SU-DHL-6 (cell line): ENCODE data around the gene STAU1.
A peak's percentile ranks its signal among the peaks of the same experiment; 100 is the strongest.
"Not testable (repeated sequence)": the region's sequence is repeated elsewhere in the genome, so short reads cannot be mapped to it uniquely, and the experiment has no call there.

ENCODE experiments used
- H2AFZ ChIP-seq: fragments of 200-600 bp; sonication (generic); 2 replicates; pipeline ENCODE4 v1.6.1; 2014; ENCODE audit warnings: low read depth, mild to moderate bottlenecking, moderate library complexity, mixed read lengths, antibody characterized with exemption, low read length; ENCODE audit not compliant: severe bottlenecking
- H3F3A ChIP-seq: fragments of 200-600 bp; shearing (Covaris generic); 2 replicates; pipeline ENCODE4 v1.6.0; 2016; ENCODE audit warnings: antibody characterized with exemption, mild to moderate bottlenecking; ENCODE audit not compliant: insufficient read depth
- H3K27ac ChIP-seq: fragments of 200-600 bp; sonication (generic); 2 replicates; pipeline ENCODE4 v1.5.1; 2016; ENCODE audit warnings: low read depth, mild to moderate bottlenecking, low read length, moderate library complexity, mixed read lengths
- H3K27me3 ChIP-seq: fragments of 200-600 bp; sonication (generic), shearing (Covaris generic); 2 replicates; pipeline ENCODE4 v1.6.0; 2014; ENCODE audit warnings: mild to moderate bottlenecking, low read length
- H3K36me3 ChIP-seq: fragments of 200-600 bp; sonication (generic); 2 replicates; pipeline ENCODE4 v1.6.1; 2014; ENCODE audit warnings: mild to moderate bottlenecking, low read length, mixed read lengths
- H3K4me2 ChIP-seq: fragments of 300-600, 200-600 bp; shearing (Covaris generic), sonication (generic); 2 replicates; pipeline ENCODE4 v1.6.0; 2014; ENCODE audit warnings: low read length, low read depth, mild to moderate bottlenecking; ENCODE audit not compliant: poor library complexity, severe bottlenecking
- H3K4me3 ChIP-seq: fragments of 200-600 bp; sonication (generic); 2 replicates; pipeline ENCODE4 v1.5.1; 2014; ENCODE audit warnings: antibody characterized with exemption, low read length, mild to moderate bottlenecking, mixed read lengths; ENCODE audit not compliant: insufficient read depth, poor library complexity, severe bottlenecking
- H3K79me2 ChIP-seq: fragments of 200-600 bp; sonication (generic); 2 replicates; pipeline ENCODE4 v1.6.1; 2014; ENCODE audit warnings: mild to moderate bottlenecking, low read length, moderate library complexity; ENCODE audit not compliant: insufficient read depth
- H3K9ac ChIP-seq: fragments of 200-600 bp; sonication (generic); 2 replicates; pipeline ENCODE4 v1.7.0; 2014; ENCODE audit warnings: mild to moderate bottlenecking, low read length
- H3K9me2 ChIP-seq: fragments of 200-600 bp; sonication (generic); replicated peaks from 2 replicates; pipeline ENCODE4 v1.6.1; 2014; ENCODE audit warnings: low read length; ENCODE audit not compliant: insufficient read depth
- H3K9me3 ChIP-seq: fragments of 200-600 bp; sonication (generic); 2 replicates; pipeline ENCODE4 v1.6.1; 2014; ENCODE audit warnings: low read length, mixed read lengths; ENCODE audit not compliant: insufficient read depth
- H4K20me1 ChIP-seq: fragments of 200-600 bp; sonication (generic); 2 replicates; pipeline ENCODE4 v1.6.1; 2014; ENCODE audit warnings: low read depth, mild to moderate bottlenecking, antibody characterized with exemption, low read length, moderate library complexity, mixed read lengths
- EZH2phosphoT487 ChIP-seq: fragments of 200-600 bp; sonication (generic), shearing (Covaris generic); conservative IDR thresholded peaks from 2 replicates; pipeline ENCODE4 v1.6.1; 2018; ENCODE audit warnings: mild to moderate bottlenecking, antibody characterized with exemption, low read length, moderate library complexity, mixed read lengths
- TF ChIP-seq, protein P1 (sequence below): fragments of 200-600 bp; sonication (generic); IDR thresholded peaks from one replicate; pipeline ENCODE4 v1.5.1; 2017; ENCODE audit warnings: antibody characterized with exemption, mild to moderate bottlenecking, low read length, moderate library complexity; ENCODE audit not compliant: insufficient read depth, poor library complexity, severe bottlenecking

Gene STAU1

DNA sequence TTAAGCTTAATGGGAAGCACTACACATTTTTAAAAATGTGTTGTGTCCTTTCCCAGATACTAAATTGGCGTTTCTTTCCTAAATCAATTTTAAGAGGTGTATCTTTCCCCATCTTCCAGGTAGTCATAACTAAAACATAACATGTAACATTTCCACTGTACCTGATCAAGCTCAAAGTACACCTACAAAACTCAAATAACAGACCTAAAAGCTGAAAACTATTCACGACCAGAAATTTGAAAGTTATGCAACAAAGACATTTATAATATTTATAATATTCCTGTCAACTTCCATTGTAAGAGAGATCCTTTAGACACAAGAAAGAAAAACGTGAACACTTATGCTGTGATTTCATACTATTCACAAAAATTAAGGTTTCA lies 3.5 kb downstream of the STAU1 start:
- Histone ChIP-seq H3K9ac (0 out of 2 replicates have a peak overlapping the region, but pooled peaks have one; percentile 9), H3K79me2 (peaks cover 81% of the 10 kb centered on the region), H2AFZ (no peak overlapping the region), H3K4me3 (no peak overlapping the region), H3K4me2 (peak overlapping the region; percentile 39), H3K36me3 (no peaks in the 10 kb centered on the region), H3K27ac (no peak overlapping the region), H3K9me2 (no peaks in the 10 kb centered on the region), H3K9me3 (no peaks in the 10 kb centered on the region), H3K27me3 (no peaks in the 10 kb centered on the region), H3F3A (no peaks in the 10 kb centered on the region), H4K20me1 (peaks cover 15% of the 10 kb centered on the region)
- TF ChIP-seq EZH2phosphoT487 = no peak
- TF ChIP-seq, protein P1, sequence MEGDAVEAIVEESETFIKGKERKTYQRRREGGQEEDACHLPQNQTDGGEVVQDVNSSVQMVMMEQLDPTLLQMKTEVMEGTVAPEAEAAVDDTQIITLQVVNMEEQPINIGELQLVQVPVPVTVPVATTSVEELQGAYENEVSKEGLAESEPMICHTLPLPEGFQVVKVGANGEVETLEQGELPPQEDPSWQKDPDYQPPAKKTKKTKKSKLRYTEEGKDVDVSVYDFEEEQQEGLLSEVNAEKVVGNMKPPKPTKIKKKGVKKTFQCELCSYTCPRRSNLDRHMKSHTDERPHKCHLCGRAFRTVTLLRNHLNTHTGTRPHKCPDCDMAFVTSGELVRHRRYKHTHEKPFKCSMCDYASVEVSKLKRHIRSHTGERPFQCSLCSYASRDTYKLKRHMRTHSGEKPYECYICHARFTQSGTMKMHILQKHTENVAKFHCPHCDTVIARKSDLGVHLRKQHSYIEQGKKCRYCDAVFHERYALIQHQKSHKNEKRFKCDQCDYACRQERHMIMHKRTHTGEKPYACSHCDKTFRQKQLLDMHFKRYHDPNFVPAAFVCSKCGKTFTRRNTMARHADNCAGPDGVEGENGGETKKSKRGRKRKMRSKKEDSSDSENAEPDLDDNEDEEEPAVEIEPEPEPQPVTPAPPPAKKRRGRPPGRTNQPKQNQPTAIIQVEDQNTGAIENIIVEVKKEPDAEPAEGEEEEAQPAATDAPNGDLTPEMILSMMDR = no peak

DNA sequence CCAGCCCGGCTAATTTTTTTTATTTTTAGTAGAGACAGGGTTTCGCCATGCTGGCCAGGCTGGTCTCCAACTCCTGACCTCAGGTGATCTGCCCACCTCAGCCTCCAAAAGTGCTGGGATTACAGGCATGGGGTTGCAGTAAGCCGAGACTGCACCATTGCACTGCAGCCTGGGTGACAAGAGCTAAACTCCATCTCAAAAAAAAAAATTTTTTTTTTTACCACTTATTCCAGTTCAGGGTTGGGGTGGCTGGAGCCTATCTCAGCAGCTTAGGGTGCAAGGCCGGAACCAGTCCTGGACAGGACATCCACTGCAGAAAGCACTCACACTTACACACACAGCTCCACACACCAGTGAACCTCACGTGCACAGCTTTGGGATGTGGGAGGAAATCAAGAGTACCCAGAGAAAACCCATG lies 4.0 kb downstream of the STAU1 start:
- H3K9me2 ChIP-seq, H3F3A ChIP-seq, H3K36me3 ChIP-seq, H3K9me3 ChIP-seq, H3K27ac ChIP-seq, H3K27me3 ChIP-seq, H2AFZ ChIP-seq, H3K9ac ChIP-seq, H3K4me3 ChIP-seq: not testable (repeated sequence)
- Histone ChIP-seq H4K20me1 (peaks cover 15% of the 10 kb centered on the region), H3K79me2 (peaks cover 87% of the 10 kb centered on the region), H3K4me2 (peak overlapping the region; percentile 39)

DNA sequence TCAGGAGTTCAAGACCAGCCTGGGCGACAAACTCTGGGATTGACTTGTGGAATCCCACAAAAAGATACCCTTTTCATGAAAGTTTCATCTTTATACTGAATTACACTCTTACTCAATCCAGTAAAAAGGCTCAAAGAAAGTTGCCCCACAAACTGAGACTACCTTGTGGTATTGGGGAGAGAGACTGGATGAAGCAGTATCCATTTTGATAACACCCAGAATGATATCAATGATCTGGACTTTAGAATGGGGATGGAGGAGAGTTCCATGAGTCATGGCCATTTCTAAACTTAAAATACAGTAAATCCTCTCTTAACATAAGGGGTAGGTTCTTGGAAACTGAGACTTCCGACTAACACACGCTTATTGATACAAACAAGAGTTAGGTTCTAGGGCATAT lies 4.7 kb downstream of the STAU1 start:
- no peaks in the 10 kb centered on the region for H3K9me2 ChIP-seq
- H3K36me3 ChIP-seq = no peaks in the 10 kb centered on the region
- H3F3A ChIP-seq = no peaks in the 10 kb centered on the region
- no peaks in the 10 kb centered on the region for H3K27me3 ChIP-seq
- H2AFZ ChIP-seq = no peak overlapping the region
- H3K79me2 ChIP-seq = peaks cover 93% of the 10 kb centered on the region
- H3K9ac ChIP-seq = no peak overlapping the region
- H3K4me3 ChIP-seq = no peak overlapping the region
- peaks cover 15% of the 10 kb centered on the region for H4K20me1 ChIP-seq
- no peaks in the 10 kb centered on the region for H3K9me3 ChIP-seq
- no peak overlapping the region for H3K27ac ChIP-seq
- peak overlapping the region; percentile 5 for H3K4me2 ChIP-seq
- TF ChIP-seq, protein P1 = no peak
- TF ChIP-seq EZH2phosphoT487 = no peak

DNA sequence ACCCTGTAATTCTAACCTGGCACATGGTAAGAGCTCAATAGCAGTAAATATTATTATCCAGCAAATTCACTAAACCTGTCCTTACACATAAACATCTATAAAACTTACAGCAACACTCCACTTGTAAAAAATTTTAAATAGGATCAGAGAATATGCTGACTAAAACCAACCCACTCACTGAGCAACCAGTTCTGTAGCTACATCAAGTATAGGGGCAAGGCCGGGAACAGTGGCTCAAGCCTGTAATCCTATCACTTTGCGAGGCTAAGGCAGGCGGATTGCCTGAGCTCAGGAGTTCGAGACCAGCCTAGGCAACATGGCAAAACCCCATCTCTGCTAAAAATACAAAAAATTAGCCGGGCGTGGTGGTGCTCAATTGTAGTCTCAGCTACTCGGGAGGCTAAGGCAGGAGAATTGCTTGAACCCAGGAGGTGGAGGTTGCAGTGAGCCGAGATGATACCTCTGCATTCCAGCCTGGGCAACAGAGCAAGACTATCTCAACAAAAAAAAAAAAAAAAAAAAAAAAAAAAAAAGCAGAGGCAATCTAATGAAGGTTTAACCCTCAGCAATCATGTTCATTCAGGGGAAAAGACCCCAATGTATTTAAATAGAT lies 6.8 kb downstream of the STAU1 start:
- Histone ChIP-seq H3F3A (no peaks in the 10 kb centered on the region), H4K20me1 (peaks cover 11% of the 10 kb centered on the region), H3K9ac (no peak overlapping the region), H3K79me2 (peaks cover 99% of the 10 kb centered on the region), H3K27me3 (no peaks in the 10 kb centered on the region), H3K9me3 (no peaks in the 10 kb centered on the region), H3K36me3 (0 out of 2 replicates have a peak, but pooled peaks cover 3% of the 10 kb centered on the region), H3K4me3 (no peak overlapping the region), H2AFZ (no peak overlapping the region), H3K9me2 (no peaks in the 10 kb centered on the region), H3K4me2 (peak overlapping the region; percentile 6), H3K27ac (no peak overlapping the region)
- TF ChIP-seq EZH2phosphoT487 = no peak
- TF ChIP-seq, protein P1 = no peak
